SU-DHL-6 (cell line): Measurements from ENCODE around the gene KRTAP22-1.

Experiments used
- H2AFZ ChIP-seq: fragments of 200-600 bp; sonication (generic); 2 replicates; pipeline ENCODE4 v1.6.1; 2014; ENCODE audit warnings: low read depth, mild to moderate bottlenecking, moderate library complexity, mixed read lengths, antibody characterized with exemption, low read length; ENCODE audit not compliant: severe bottlenecking
- H3F3A ChIP-seq: fragments of 200-600 bp; shearing (Covaris generic); 2 replicates; pipeline ENCODE4 v1.6.0; 2016; ENCODE audit warnings: antibody characterized with exemption, mild to moderate bottlenecking; ENCODE audit not compliant: insufficient read depth
- H3K27ac ChIP-seq: fragments of 200-600 bp; sonication (generic); 2 replicates; pipeline ENCODE4 v1.5.1; 2016; ENCODE audit warnings: low read depth, mild to moderate bottlenecking, low read length, moderate library complexity, mixed read lengths
- H3K27me3 ChIP-seq: fragments of 200-600 bp; sonication (generic), shearing (Covaris generic); 2 replicates; pipeline ENCODE4 v1.6.0; 2014; ENCODE audit warnings: mild to moderate bottlenecking, low read length
- H3K36me3 ChIP-seq: fragments of 200-600 bp; sonication (generic); 2 replicates; pipeline ENCODE4 v1.6.1; 2014; ENCODE audit warnings: mild to moderate bottlenecking, low read length, mixed read lengths
- H3K4me2 ChIP-seq: fragments of 300-600, 200-600 bp; shearing (Covaris generic), sonication (generic); 2 replicates; pipeline ENCODE4 v1.6.0; 2014; ENCODE audit warnings: low read length, low read depth, mild to moderate bottlenecking; ENCODE audit not compliant: poor library complexity, severe bottlenecking
- H3K4me3 ChIP-seq: fragments of 200-600 bp; sonication (generic); 2 replicates; pipeline ENCODE4 v1.5.1; 2014; ENCODE audit warnings: antibody characterized with exemption, low read length, mild to moderate bottlenecking, mixed read lengths; ENCODE audit not compliant: insufficient read depth, poor library complexity, severe bottlenecking
- H3K79me2 ChIP-seq: fragments of 200-600 bp; sonication (generic); 2 replicates; pipeline ENCODE4 v1.6.1; 2014; ENCODE audit warnings: mild to moderate bottlenecking, low read length, moderate library complexity; ENCODE audit not compliant: insufficient read depth
- H3K9ac ChIP-seq: fragments of 200-600 bp; sonication (generic); 2 replicates; pipeline ENCODE4 v1.7.0; 2014; ENCODE audit warnings: mild to moderate bottlenecking, low read length
- H3K9me2 ChIP-seq: fragments of 200-600 bp; sonication (generic); replicated peaks from 2 replicates; pipeline ENCODE4 v1.6.1; 2014; ENCODE audit warnings: low read length; ENCODE audit not compliant: insufficient read depth
- H3K9me3 ChIP-seq: fragments of 200-600 bp; sonication (generic); 2 replicates; pipeline ENCODE4 v1.6.1; 2014; ENCODE audit warnings: low read length, mixed read lengths; ENCODE audit not compliant: insufficient read depth
- H4K20me1 ChIP-seq: fragments of 200-600 bp; sonication (generic); 2 replicates; pipeline ENCODE4 v1.6.1; 2014; ENCODE audit warnings: low read depth, mild to moderate bottlenecking, antibody characterized with exemption, low read length, moderate library complexity, mixed read lengths
- EZH2phosphoT487 ChIP-seq: fragments of 200-600 bp; sonication (generic), shearing (Covaris generic); conservative IDR thresholded peaks from 2 replicates; pipeline ENCODE4 v1.6.1; 2018; ENCODE audit warnings: mild to moderate bottlenecking, antibody characterized with exemption, low read length, moderate library complexity, mixed read lengths
- TF ChIP-seq, protein P1 (sequence below): fragments of 200-600 bp; sonication (generic); IDR thresholded peaks from one replicate; pipeline ENCODE4 v1.5.1; 2017; ENCODE audit warnings: antibody characterized with exemption, mild to moderate bottlenecking, low read length, moderate library complexity; ENCODE audit not compliant: insufficient read depth, poor library complexity, severe bottlenecking

The KRTAP22-1 gene

DNA sequence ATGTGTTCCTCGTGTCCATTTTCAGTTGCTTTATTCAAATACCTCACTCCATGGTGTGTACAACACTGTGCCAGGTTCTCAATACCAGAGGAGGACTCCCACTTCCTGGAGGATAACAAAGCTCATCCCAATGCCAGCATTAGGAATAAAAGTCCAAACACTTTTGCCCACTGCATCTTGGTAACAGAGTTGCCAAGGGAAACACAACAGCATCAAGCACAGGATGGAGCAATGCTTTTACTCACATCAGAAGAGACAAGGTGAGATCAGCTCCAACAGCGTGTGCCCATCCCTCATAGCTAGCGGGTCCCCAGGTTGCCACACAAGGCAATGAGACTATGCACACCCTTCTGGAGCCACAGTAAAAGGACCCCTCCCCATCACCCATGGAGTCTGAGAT, 22.5 kb downstream of the KRTAP22-1 start:
- no peaks in the 10 kb centered on the region for H3K27me3 ChIP-seq
- H3K9me3 ChIP-seq, result peaks cover 10% of the 10 kb centered on the region
- TF ChIP-seq EZH2phosphoT487, result no peak
- TF ChIP-seq, protein P1, sequence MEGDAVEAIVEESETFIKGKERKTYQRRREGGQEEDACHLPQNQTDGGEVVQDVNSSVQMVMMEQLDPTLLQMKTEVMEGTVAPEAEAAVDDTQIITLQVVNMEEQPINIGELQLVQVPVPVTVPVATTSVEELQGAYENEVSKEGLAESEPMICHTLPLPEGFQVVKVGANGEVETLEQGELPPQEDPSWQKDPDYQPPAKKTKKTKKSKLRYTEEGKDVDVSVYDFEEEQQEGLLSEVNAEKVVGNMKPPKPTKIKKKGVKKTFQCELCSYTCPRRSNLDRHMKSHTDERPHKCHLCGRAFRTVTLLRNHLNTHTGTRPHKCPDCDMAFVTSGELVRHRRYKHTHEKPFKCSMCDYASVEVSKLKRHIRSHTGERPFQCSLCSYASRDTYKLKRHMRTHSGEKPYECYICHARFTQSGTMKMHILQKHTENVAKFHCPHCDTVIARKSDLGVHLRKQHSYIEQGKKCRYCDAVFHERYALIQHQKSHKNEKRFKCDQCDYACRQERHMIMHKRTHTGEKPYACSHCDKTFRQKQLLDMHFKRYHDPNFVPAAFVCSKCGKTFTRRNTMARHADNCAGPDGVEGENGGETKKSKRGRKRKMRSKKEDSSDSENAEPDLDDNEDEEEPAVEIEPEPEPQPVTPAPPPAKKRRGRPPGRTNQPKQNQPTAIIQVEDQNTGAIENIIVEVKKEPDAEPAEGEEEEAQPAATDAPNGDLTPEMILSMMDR, result no peak
- no peak overlapping the region for H3K27ac ChIP-seq
- H3K4me2 ChIP-seq, result no peak overlapping the region
- H4K20me1 ChIP-seq, result no peaks in the 10 kb centered on the region
- H3K4me3 ChIP-seq, result no peak overlapping the region
- H3K79me2 ChIP-seq, result no peaks in the 10 kb centered on the region
- no peak overlapping the region for H2AFZ ChIP-seq
- H3F3A ChIP-seq, result no peaks in the 10 kb centered on the region
- no peak overlapping the region for H3K9ac ChIP-seq
- no peaks in the 10 kb centered on the region for H3K9me2 ChIP-seq
- no peaks in the 10 kb centered on the region for H3K36me3 ChIP-seq

DNA sequence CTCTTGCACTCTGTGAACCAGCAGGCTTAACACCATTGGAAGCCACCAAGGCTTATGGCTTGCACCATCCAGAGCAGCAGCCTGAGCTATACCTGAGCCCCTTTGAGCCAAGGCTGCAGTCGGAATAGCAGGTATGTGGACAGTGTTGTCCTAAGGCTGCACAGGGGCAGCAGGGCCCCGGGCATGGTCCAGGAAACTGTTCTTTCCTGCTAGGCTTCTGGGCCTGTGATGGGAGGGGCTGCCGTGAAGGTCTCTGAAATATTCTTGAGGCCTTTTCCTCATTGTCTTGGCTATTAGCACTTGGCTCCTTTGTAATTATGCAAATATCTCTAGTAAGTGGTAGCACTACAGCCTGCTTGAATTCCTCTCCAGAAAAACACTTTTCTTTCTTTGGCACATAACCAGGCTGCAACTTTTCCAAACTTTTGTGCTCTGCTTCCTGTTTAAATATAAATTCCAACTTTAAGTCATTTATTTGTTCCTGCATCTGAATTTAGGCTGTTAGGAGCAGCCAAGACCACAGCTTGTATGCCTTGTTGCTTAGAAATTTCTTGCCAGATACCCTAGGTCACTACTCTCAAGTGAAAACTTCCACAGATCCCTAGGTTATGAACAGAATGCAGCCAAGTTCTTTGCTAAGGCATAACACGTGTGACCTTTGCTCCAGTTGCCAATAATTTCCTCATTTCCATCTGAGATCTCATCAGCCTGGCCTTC, 24.7 kb downstream of the KRTAP22-1 start:
- Histone ChIP-seq H3K9me2 (no peaks in the 10 kb centered on the region), H3K9ac (no peak overlapping the region), H4K20me1 (no peaks in the 10 kb centered on the region), H3F3A (no peaks in the 10 kb centered on the region), H3K4me2 (no peak overlapping the region), H2AFZ (no peak overlapping the region), H3K36me3 (no peaks in the 10 kb centered on the region), H3K79me2 (no peaks in the 10 kb centered on the region), H3K4me3 (no peak overlapping the region), H3K27ac (no peak overlapping the region), H3K9me3 (peaks cover 10% of the 10 kb centered on the region), H3K27me3 (no peaks in the 10 kb centered on the region)
- TF ChIP-seq, protein P1, result no peak
- no peak for TF ChIP-seq EZH2phosphoT487

DNA sequence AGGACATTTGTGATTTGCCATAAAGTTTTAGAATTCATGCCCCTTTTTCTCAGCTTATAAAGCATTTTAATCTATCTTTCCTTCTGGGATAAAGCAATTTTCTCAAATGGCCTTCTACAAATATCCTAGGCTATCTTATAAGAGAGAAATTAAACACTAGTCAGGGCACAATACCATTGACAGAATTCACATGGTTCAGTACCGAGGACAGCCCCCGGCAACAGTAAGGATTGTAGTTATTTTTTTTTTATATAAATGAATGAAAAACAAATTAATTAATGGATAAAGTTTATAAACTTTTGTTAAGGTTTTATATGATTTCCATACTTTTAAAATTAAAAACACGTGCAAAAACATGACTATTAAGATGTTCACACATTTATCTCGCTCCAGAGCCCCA, 27.2 kb downstream of the KRTAP22-1 start:
- TF ChIP-seq, protein P1, result no peak
- no peak for TF ChIP-seq EZH2phosphoT487
- Histone ChIP-seq H3K79me2 (no peaks in the 10 kb centered on the region), H3K4me3 (no peak overlapping the region), H4K20me1 (no peaks in the 10 kb centered on the region), H3K9ac (no peak overlapping the region), H3K4me2 (no peak overlapping the region), H3K36me3 (no peaks in the 10 kb centered on the region), H3K9me3 (peaks cover 10% of the 10 kb centered on the region), H3F3A (no peaks in the 10 kb centered on the region), H2AFZ (no peak overlapping the region), H3K27ac (no peak overlapping the region), H3K27me3 (no peaks in the 10 kb centered on the region), H3K9me2 (no peaks in the 10 kb centered on the region)
